Activated gamma-delta T cell (primary cell): ENCODE measurements around the gene LRP5.
"Not testable (repeated sequence)": the region's sequence is repeated elsewhere in the genome, so short reads cannot be mapped to it uniquely, and the experiment has no call there.

Experiments
- DNase-seq: peaks from one replicate; lab custom pipeline; 2025; lab: John Stamatoyannopoulos, UW

Gene LRP5

GRCh38 chr11:68444566-68444965 lies 132.2 kb downstream of the LRP5 start:
- DNase-seq, result no peak

GRCh38 chr11:68445531-68446035 lies 133.2 kb downstream of the LRP5 start:
- DNase-seq, result no peak

GRCh38 chr11:68446046-68446725 lies 133.8 kb downstream of the LRP5 start:
- no peak for DNase-seq

GRCh38 chr11:68447015-68447801 lies 134.8 kb downstream of the LRP5 start:
- DNase-seq, result peak; percentile 28

GRCh38 chr11:68447914-68448313 lies 135.5 kb downstream of the LRP5 start:
- not testable (repeated sequence) for DNase-seq

- DNase-seq, result no peak
Observed at GRCh38 chr11:68448604-68449011, 136.2 kb downstream of the LRP5 start.

GRCh38 chr11:68449951-68450350 lies 137.6 kb downstream of the LRP5 start:
- no peak for DNase-seq

GRCh38 chr11:68450711-68451110 lies 138.3 kb downstream of the LRP5 start:
- no peak for DNase-seq

- no peak for DNase-seq
Observed at GRCh38 chr11:68454767-68455166, 142.4 kb downstream of the LRP5 start.

GRCh38 chr11:68455485-68455884 lies 143.1 kb downstream of the LRP5 start:
- DNase-seq, result no peak

GRCh38 chr11:68457216-68457897 lies 145.0 kb downstream of the LRP5 start:
- no peak for DNase-seq

- DNase-seq, result no peak
Observed at GRCh38 chr11:68457898-68458249, 145.5 kb downstream of the LRP5 start.

- not testable (repeated sequence) for DNase-seq
Observed at GRCh38 chr11:68458340-68458739, 145.9 kb downstream of the LRP5 start.

- peak; percentile 89 for DNase-seq
Observed at GRCh38 chr11:68459886-68460740, 147.7 kb downstream of the LRP5 start.

- DNase-seq, result no peak
Observed at GRCh38 chr11:68460741-68461574, 148.6 kb downstream of the LRP5 start, which contains the start of gene PPP6R3. PPP6R3 (plus strand) TSS chr11:68460752; CDS start chr11:68537665, 76,913 bp downstream.

- DNase-seq, result no peak
Observed at GRCh38 chr11:68461575-68461917, 149.2 kb downstream of the LRP5 start.

- DNase-seq, result no peak
Observed at GRCh38 chr11:68463714-68464113, 151.3 kb downstream of the LRP5 start.

GRCh38 chr11:68467201-68467834 lies 154.9 kb downstream of the LRP5 start:
- DNase-seq, result no peak

- DNase-seq, result no peak
Observed at GRCh38 chr11:68468217-68468828, 155.9 kb downstream of the LRP5 start.

GRCh38 chr11:68469122-68469521 lies 156.7 kb downstream of the LRP5 start:
- DNase-seq, result no peak
